C4-2B (cell line): Measurements from ENCODE around the gene PRKG1.

Experiments used
- ZFX ChIP-seq: fragments of 450-650 bp; IDR thresholded peaks from 2 replicates; pipeline ENCODE4 v1.6.1; 2017
- TF ChIP-seq, protein P1 (sequence below): fragments of 450-650 bp; conservative IDR thresholded peaks from 2 replicates; pipeline ENCODE4 v1.5.1; 2017; ENCODE audit warnings: mild to moderate bottlenecking

DNA sequence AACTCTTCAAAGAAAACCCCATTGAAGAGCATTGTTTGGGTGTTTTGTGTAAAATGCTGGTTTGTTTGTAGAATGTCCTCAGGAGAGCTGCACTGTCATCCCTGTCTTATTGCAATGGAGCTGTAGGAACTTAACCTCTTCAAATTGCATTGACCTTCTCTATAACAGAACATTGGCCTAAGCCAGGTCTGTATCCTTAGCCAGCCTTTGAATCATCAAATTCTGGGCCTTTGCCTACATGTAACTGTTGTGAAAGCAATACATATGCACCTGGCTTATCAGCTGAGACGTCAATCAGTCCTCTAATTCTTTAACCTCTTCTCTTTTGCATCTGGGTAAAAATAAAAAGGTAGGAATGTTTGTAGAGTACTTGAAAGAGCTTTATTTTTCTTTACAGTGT, 429.1 kb downstream of the PRKG1 start:
- TF ChIP-seq, protein P1, sequence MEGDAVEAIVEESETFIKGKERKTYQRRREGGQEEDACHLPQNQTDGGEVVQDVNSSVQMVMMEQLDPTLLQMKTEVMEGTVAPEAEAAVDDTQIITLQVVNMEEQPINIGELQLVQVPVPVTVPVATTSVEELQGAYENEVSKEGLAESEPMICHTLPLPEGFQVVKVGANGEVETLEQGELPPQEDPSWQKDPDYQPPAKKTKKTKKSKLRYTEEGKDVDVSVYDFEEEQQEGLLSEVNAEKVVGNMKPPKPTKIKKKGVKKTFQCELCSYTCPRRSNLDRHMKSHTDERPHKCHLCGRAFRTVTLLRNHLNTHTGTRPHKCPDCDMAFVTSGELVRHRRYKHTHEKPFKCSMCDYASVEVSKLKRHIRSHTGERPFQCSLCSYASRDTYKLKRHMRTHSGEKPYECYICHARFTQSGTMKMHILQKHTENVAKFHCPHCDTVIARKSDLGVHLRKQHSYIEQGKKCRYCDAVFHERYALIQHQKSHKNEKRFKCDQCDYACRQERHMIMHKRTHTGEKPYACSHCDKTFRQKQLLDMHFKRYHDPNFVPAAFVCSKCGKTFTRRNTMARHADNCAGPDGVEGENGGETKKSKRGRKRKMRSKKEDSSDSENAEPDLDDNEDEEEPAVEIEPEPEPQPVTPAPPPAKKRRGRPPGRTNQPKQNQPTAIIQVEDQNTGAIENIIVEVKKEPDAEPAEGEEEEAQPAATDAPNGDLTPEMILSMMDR: no peak
- TF ChIP-seq ZFX: no peak
